HEK293T (cell line): ENCODE data around the gene UCMA.

Experiments
- ARNT ChIP-seq: fragments of 450-650 bp; IDR thresholded peaks from 2 replicates; pipeline ENCODE4 v1.6.1; 2017; ENCODE audit warnings: mild to moderate bottlenecking
- CTBP1 ChIP-seq: fragments of 450-650 bp; IDR thresholded peaks from 2 replicates; pipeline ENCODE4 v1.6.1; 2016; ENCODE audit warnings: borderline replicate concordance
- ELF4 ChIP-seq: fragments of 450-650 bp; IDR thresholded peaks from 2 replicates; pipeline ENCODE4 v1.6.1; 2017; ENCODE audit warnings: antibody characterized with exemption
- FOXA1 ChIP-seq: fragments of 450-650 bp; IDR thresholded peaks from 2 replicates; pipeline ENCODE4 v1.6.1; 2016; ENCODE audit warnings: mild to moderate bottlenecking
- FOXK2 ChIP-seq: fragments of 450-650 bp; IDR thresholded peaks from 2 replicates; pipeline ENCODE4 v1.6.1; 2016; ENCODE audit warnings: mild to moderate bottlenecking
- FOXM1 ChIP-seq: fragments of 450-650 bp; IDR thresholded peaks from 2 replicates; pipeline ENCODE4 v1.6.1; 2017; ENCODE audit warnings: mild to moderate bottlenecking, borderline replicate concordance
- LEF1 ChIP-seq: fragments of 450-650 bp; IDR thresholded peaks from 2 replicates; pipeline ENCODE4 v1.6.1; 2017; ENCODE audit warnings: mild to moderate bottlenecking, borderline replicate concordance
- NFRKB ChIP-seq: fragments of 450-650 bp; IDR thresholded peaks from 2 replicates; pipeline ENCODE4 v1.6.1; 2016; ENCODE audit warnings: mild to moderate bottlenecking, moderate library complexity
- SP1 ChIP-seq: fragments of 450-650 bp; IDR thresholded peaks from 2 replicates; pipeline ENCODE4 v1.6.1; 2017
- SUZ12 ChIP-seq: fragments of 450-650 bp; IDR thresholded peaks from 2 replicates; pipeline ENCODE4 v1.6.1; 2016; ENCODE audit warnings: mild to moderate bottlenecking
- TARDBP ChIP-seq: fragments of 450-650 bp; IDR thresholded peaks from 2 replicates; pipeline ENCODE4 v1.6.1; 2016

- TF ChIP-seq FOXM1 (no peak), SP1 (no peak), ELF4 (no peak), FOXA1 (no peak), TARDBP (no peak), FOXK2 (no peak), SUZ12 (no peak), NFRKB (no peak), ARNT (no peak), CTBP1 (no peak), LEF1 (no peak)
Observed at GRCh38 chr10:13222151-13222550, 12.0 kb downstream of the UCMA start.
